Measurements from ENCODE around the gene KIAA1586. TPM values are rescaled to one million over a fixed set of nuclear protein-coding genes. Genes with fewer than 3 reads are reported as not detected.

The KIAA1586 gene
- total and polyA plus RNA-seq, 2 of the 13 experiments (the other 11 are each of a cell fraction or from before 2014, with no cell fraction given): 5.5 to 16.9 TPM

DNA sequence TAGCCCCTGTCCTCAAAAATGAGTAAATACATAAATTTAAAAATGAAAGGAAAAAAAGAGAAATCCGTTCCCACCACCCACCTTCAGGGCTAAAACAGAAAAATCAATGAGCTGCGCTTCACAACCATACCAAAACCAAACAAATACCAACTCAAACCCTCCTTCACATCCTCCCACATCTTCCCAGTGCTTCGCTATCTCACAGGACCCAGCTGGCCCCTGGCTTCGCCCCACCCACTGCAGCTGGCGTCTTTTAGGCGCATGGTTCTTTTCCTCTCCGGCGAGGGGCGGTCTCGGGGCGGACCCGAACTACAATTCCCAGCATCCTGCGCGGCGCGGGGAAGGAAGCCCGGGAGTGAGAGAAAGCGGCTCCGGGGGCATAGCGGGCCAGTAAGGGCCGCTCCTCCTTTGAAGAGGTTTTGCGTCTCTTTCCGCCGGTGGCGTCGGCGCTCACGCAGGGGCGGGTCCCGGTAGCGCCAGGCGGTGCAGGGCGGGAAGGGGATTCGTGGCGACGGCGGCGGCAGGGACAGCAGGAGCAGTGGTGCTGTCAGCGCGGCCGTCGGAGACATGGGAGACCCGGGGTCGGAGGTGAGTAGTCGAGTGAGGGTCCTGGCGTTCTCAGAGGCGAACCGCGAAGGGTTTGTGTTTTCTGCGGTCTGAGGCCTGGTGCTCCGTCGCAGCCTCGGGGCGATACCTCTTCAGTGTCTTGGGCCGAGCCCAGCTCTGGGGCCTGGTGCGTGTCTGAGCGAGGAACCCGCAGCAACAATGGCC is 43.4 kb downstream of the KIAA1586 start, which contains the start of gene ZNF451 (continued):
- TF ChIP-seq, protein P1, sequence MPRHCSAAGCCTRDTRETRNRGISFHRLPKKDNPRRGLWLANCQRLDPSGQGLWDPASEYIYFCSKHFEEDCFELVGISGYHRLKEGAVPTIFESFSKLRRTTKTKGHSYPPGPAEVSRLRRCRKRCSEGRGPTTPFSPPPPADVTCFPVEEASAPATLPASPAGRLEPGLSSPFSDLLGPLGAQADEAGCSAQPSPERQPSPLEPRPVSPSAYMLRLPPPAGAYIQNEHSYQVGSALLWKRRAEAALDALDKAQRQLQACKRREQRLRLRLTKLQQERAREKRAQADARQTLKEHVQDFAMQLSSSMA (CRISPR knock-in tag; IDR thresholded peaks at IDR 0.05): 0 out of 2 replicates have a peak, but pooled peaks have one; percentile 50
- TF ChIP-seq, protein P2, sequence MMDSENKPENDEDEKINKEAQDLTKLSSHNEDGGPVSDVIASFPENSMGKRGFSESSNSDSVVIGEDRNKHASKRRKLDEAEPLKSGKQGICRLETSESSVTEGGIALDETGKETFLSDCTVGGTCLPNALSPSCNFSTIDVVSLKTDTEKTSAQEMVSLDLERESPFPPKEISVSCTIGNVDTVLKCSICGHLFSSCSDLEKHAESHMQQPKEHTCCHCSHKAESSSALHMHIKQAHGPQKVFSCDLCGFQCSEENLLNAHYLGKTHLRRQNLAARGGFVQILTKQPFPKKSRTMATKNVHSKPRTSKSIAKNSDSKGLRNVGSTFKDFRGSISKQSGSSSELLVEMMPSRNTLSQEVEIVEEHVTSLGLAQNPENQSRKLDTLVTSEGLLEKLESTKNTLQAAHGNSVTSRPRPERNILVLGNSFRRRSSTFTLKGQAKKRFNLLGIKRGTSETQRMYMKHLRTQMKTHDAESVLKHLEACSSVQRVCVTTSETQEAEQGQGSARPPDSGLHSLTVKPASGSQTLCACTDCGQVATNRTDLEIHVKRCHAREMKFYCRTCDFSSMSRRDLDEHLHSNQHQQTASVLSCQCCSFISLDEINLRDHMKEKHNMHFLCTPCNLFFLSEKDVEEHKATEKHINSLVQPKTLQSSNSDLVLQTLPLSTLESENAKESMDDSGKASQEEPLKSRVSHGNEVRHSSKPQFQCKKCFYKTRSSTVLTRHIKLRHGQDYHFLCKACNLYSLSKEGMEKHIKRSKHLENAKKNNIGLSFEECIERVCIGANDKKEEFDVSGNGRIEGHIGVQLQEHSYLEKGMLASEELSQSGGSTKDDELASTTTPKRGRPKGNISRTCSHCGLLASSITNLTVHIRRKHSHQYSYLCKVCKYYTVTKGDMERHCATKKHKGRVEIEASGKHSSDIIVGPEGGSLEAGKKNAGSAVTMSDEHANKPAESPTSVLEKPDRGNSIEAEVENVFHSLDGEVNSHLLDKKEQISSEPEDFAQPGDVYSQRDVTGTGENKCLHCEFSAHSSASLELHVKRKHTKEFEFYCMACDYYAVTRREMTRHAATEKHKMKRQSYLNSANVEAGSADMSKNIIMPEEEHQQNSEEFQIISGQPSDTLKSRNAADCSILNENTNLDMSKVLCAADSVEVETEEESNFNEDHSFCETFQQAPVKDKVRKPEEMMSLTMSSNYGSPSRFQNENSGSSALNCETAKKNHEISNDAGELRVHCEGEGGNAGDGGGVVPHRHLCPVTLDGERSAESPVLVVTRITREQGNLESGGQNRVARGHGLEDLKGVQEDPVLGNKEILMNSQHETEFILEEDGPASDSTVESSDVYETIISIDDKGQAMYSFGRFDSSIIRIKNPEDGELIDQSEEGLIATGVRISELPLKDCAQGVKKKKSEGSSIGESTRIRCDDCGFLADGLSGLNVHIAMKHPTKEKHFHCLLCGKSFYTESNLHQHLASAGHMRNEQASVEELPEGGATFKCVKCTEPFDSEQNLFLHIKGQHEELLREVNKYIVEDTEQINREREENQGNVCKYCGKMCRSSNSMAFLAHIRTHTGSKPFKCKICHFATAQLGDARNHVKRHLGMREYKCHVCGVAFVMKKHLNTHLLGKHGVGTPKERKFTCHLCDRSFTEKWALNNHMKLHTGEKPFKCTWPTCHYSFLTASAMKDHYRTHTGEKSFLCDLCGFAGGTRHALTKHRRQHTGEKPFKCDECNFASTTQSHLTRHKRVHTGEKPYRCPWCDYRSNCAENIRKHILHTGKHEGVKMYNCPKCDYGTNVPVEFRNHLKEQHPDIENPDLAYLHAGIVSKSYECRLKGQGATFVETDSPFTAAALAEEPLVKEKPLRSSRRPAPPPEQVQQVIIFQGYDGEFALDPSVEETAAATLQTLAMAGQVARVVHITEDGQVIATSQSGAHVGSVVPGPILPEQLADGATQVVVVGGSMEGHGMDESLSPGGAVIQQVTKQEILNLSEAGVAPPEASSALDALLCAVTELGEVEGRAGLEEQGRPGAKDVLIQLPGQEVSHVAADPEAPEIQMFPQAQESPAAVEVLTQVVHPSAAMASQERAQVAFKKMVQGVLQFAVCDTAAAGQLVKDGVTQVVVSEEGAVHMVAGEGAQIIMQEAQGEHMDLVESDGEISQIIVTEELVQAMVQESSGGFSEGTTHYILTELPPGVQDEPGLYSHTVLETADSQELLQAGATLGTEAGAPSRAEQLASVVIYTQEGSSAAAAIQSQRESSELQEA (CRISPR knock-in tag; IDR thresholded peaks at IDR 0.05; ENCODE audit: not compliant biosample characterization): peak; percentile 90
- TF ChIP-seq DPF2 (CRISPR knock-in tag; IDR thresholded peaks at IDR 0.05; ENCODE audit: borderline replicate concordance, low read depth) (no peak), STAT5B (CRISPR knock-in tag; IDR thresholded peaks at IDR 0.05) (peak; percentile 72; the same call in 1 of the 2 replicates), ZSCAN30 (CRISPR knock-in tag; IDR thresholded peaks at IDR 0.05) (no peak), ASH2L (IDR thresholded peaks at IDR 0.05; ENCODE audit: insufficient read length, low read depth, low read length) (no peak), ZNF263 (CRISPR knock-in tag; IDR thresholded peaks at IDR 0.05) (peak; percentile 29; the same call in 1 of the 2 replicates), AKAP8 (CRISPR knock-in tag; IDR thresholded peaks at IDR 0.05) (no peak), ZNF788 (CRISPR knock-in tag; IDR thresholded peaks at IDR 0.05; ENCODE audit: borderline replicate concordance) (peak; percentile 89; the same call in 1 of the 2 replicates), ARNT (IDR thresholded peaks at IDR 0.05) (no peak), MED13 (CRISPR knock-in tag; IDR thresholded peaks at IDR 0.05) (peak; percentile 74), HHEX (CRISPR knock-in tag; IDR thresholded peaks at IDR 0.05) (no peak)
- TF ChIP-seq, protein P3, sequence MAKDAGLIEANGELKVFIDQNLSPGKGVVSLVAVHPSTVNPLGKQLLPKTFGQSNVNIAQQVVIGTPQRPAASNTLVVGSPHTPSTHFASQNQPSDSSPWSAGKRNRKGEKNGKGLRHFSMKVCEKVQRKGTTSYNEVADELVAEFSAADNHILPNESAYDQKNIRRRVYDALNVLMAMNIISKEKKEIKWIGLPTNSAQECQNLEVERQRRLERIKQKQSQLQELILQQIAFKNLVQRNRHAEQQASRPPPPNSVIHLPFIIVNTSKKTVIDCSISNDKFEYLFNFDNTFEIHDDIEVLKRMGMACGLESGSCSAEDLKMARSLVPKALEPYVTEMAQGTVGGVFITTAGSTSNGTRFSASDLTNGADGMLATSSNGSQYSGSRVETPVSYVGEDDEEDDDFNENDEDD (CRISPR knock-in tag; IDR thresholded peaks at IDR 0.05; ENCODE audit: borderline replicate concordance): peak; percentile 97
- TF ChIP-seq, protein P4, sequence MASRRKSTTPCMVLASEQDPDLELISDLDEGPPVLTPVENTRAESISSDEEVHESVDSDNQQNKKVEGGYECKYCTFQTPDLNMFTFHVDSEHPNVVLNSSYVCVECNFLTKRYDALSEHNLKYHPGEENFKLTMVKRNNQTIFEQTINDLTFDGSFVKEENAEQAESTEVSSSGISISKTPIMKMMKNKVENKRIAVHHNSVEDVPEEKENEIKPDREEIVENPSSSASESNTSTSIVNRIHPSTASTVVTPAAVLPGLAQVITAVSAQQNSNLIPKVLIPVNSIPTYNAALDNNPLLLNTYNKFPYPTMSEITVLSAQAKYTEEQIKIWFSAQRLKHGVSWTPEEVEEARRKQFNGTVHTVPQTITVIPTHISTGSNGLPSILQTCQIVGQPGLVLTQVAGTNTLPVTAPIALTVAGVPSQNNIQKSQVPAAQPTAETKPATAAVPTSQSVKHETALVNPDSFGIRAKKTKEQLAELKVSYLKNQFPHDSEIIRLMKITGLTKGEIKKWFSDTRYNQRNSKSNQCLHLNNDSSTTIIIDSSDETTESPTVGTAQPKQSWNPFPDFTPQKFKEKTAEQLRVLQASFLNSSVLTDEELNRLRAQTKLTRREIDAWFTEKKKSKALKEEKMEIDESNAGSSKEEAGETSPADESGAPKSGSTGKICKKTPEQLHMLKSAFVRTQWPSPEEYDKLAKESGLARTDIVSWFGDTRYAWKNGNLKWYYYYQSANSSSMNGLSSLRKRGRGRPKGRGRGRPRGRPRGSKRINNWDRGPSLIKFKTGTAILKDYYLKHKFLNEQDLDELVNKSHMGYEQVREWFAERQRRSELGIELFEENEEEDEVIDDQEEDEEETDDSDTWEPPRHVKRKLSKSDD (CRISPR knock-in tag; IDR thresholded peaks at IDR 0.05; ENCODE audit: low read depth): peak; percentile 62; the same call in 1 of the 2 replicates
